ENCODE results near the gene AP3M1.
"Not testable (repeated sequence)": the region's sequence is repeated elsewhere in the genome, so short reads cannot be mapped to it uniquely, and the experiment has no call there.

AP3M1 gene

GRCh38 chr10:74189999-74190421 lies 39.4 kb upstream of the AP3M1 start:
- Histone ChIP-seq H3K4me1 (ENCODE audit: control insufficient read depth, low read depth, low read length) (no peaks in the 10 kb centered on the region), H3K79me2 (ENCODE audit: control insufficient read depth, insufficient read depth, low read length) (peaks cover 23% of the 10 kb centered on the region), H2BK15ac (replicated peaks; ENCODE audit: low read depth) (no peak overlapping the region), H3K27ac (ENCODE audit: low read depth, low read length) (no peak overlapping the region), H3K36me3 (ENCODE audit: control insufficient read depth, insufficient read depth, low read length) (no peaks in the 10 kb centered on the region), H3K4me2 (ENCODE audit: low read length) (no peak overlapping the region), H3K4me3 (ENCODE audit: low read length) (no peak overlapping the region), H3K18ac (ENCODE audit: low read length) (no peak overlapping the region), H2BK120ac (ENCODE audit: low read depth, low read length) (no peak overlapping the region), H3K27me3 (ENCODE audit: insufficient read depth, low read length, poor library complexity) (no peaks in the 10 kb centered on the region), H4K5ac (ENCODE audit: low read length) (no peak overlapping the region), H2AK5ac (ENCODE audit: low read length) (no peak overlapping the region), H4K8ac (ENCODE audit: low read depth, low read length) (no peak overlapping the region), H3K56ac (ENCODE audit: low read length) (no peak overlapping the region), H2BK5ac (ENCODE audit: low read length) (no peak overlapping the region), H3K4ac (ENCODE audit: low read depth, low read length) (no peak overlapping the region), H3K9ac (ENCODE audit: low read length) (no peak overlapping the region), H3K79me1 (ENCODE audit: low read length) (peaks cover 5% of the 10 kb centered on the region), H3K23ac (ENCODE audit: low read length) (no peak overlapping the region)
- no CpG with 5 or more reads among the region's 3 CpGs for WGBS (ENCODE audit: extremely low coverage, insufficient coverage, low lambda C conversion rate)
- peak; percentile 65 for DNase-seq

- not testable (repeated sequence) for H3K36me3 ChIP-seq (ENCODE audit: control insufficient read depth, insufficient read depth, low read length); DNase-seq; H3K9ac ChIP-seq (ENCODE audit: low read length); H3K4me2 ChIP-seq (ENCODE audit: low read length); H3K18ac ChIP-seq (ENCODE audit: low read length); H3K4ac ChIP-seq (ENCODE audit: low read depth, low read length); H3K23ac ChIP-seq (ENCODE audit: low read length); H4K5ac ChIP-seq (ENCODE audit: low read length); H3K4me3 ChIP-seq (ENCODE audit: low read length); H3K56ac ChIP-seq (ENCODE audit: low read length); H2BK5ac ChIP-seq (ENCODE audit: low read length); H3K79me1 ChIP-seq (ENCODE audit: low read length); H3K27me3 ChIP-seq (ENCODE audit: insufficient read depth, low read length, poor library complexity); H2AK5ac ChIP-seq (ENCODE audit: low read length); H4K8ac ChIP-seq (ENCODE audit: low read depth, low read length); H3K27ac ChIP-seq (ENCODE audit: low read depth, low read length); H2BK15ac ChIP-seq (replicated peaks; ENCODE audit: low read depth); H3K4me1 ChIP-seq (ENCODE audit: control insufficient read depth, low read depth, low read length); H2BK120ac ChIP-seq (ENCODE audit: low read depth, low read length)
- peaks cover 21% of the 10 kb centered on the region for H3K79me2 ChIP-seq (ENCODE audit: control insufficient read depth, insufficient read depth, low read length)
- WGBS (ENCODE audit: extremely low coverage, insufficient coverage, low lambda C conversion rate): no CpG with 5 or more reads among the region's 13 CpGs
Measured at GRCh38 chr10:74188617-74189016, 38.0 kb upstream of the AP3M1 start.

- peaks cover 1% of the 10 kb centered on the region for H3K79me1 ChIP-seq (ENCODE audit: low read length)
- H2BK5ac ChIP-seq (ENCODE audit: low read length): no peak overlapping the region
- H3K27ac ChIP-seq (ENCODE audit: low read depth, low read length): no peak overlapping the region
- no peak overlapping the region for H3K56ac ChIP-seq (ENCODE audit: low read length)
- no CpG with 5 or more reads among the region's 1 CpG for WGBS (ENCODE audit: extremely low coverage, insufficient coverage, low lambda C conversion rate)
- no peak overlapping the region for H2BK120ac ChIP-seq (ENCODE audit: low read depth, low read length)
- H3K4ac ChIP-seq (ENCODE audit: low read depth, low read length): no peak overlapping the region
- H3K18ac ChIP-seq (ENCODE audit: low read length): no peak overlapping the region
- DNase-seq: no peak
- H3K23ac ChIP-seq (ENCODE audit: low read length): no peak overlapping the region
- H3K4me1 ChIP-seq (ENCODE audit: control insufficient read depth, low read depth, low read length): no peaks in the 10 kb centered on the region
- H3K27me3 ChIP-seq (ENCODE audit: insufficient read depth, low read length, poor library complexity): no peaks in the 10 kb centered on the region
- no peak overlapping the region for H2AK5ac ChIP-seq (ENCODE audit: low read length)
- H3K4me2 ChIP-seq (ENCODE audit: low read length): no peak overlapping the region
- no peak overlapping the region for H2BK15ac ChIP-seq (replicated peaks; ENCODE audit: low read depth)
- H3K4me3 ChIP-seq (ENCODE audit: low read length): no peak overlapping the region
- H3K9ac ChIP-seq (ENCODE audit: low read length): no peak overlapping the region
- H4K8ac ChIP-seq (ENCODE audit: low read depth, low read length): no peak overlapping the region
- no peaks in the 10 kb centered on the region for H3K36me3 ChIP-seq (ENCODE audit: control insufficient read depth, insufficient read depth, low read length)
- peaks cover 25% of the 10 kb centered on the region for H3K79me2 ChIP-seq (ENCODE audit: control insufficient read depth, insufficient read depth, low read length)
- no peak overlapping the region for H4K5ac ChIP-seq (ENCODE audit: low read length)
Measured at GRCh38 chr10:74187237-74187636, 36.6 kb upstream of the AP3M1 start.

- Histone ChIP-seq H4K5ac (ENCODE audit: low read length) (no peak overlapping the region), H3K9ac (ENCODE audit: low read length) (no peak overlapping the region), H3K18ac (ENCODE audit: low read length) (no peak overlapping the region), H3K4me2 (ENCODE audit: low read length) (no peak overlapping the region), H3K4me3 (ENCODE audit: low read length) (no peak overlapping the region), H3K36me3 (ENCODE audit: control insufficient read depth, insufficient read depth, low read length) (no peaks in the 10 kb centered on the region), H3K23ac (ENCODE audit: low read length) (no peak overlapping the region), H3K4me1 (ENCODE audit: control insufficient read depth, low read depth, low read length) (no peaks in the 10 kb centered on the region), H3K79me1 (ENCODE audit: low read length) (peaks cover 1% of the 10 kb centered on the region), H3K56ac (ENCODE audit: low read length) (no peak overlapping the region), H2AK5ac (ENCODE audit: low read length) (no peak overlapping the region), H3K27ac (ENCODE audit: low read depth, low read length) (no peak overlapping the region), H3K79me2 (ENCODE audit: control insufficient read depth, insufficient read depth, low read length) (peaks cover 28% of the 10 kb centered on the region), H2BK5ac (ENCODE audit: low read length) (no peak overlapping the region), H2BK15ac (replicated peaks; ENCODE audit: low read depth) (no peak overlapping the region), H2BK120ac (ENCODE audit: low read depth, low read length) (no peak overlapping the region), H3K4ac (ENCODE audit: low read depth, low read length) (no peak overlapping the region), H4K8ac (ENCODE audit: low read depth, low read length) (no peak overlapping the region), H3K27me3 (ENCODE audit: insufficient read depth, low read length, poor library complexity) (no peaks in the 10 kb centered on the region)
- DNase-seq: no peak
Measured at GRCh38 chr10:74186678-74187077, 36.0 kb upstream of the AP3M1 start.

GRCh38 chr10:74179111-74179710 lies 28.6 kb upstream of the AP3M1 start:
- Histone ChIP-seq H3K27ac (ENCODE audit: low read depth, low read length) (peak overlapping the region; percentile 17), H3K4me2 (ENCODE audit: low read length) (no peak overlapping the region), H3K18ac (ENCODE audit: low read length) (no peak overlapping the region), H3K4me1 (ENCODE audit: control insufficient read depth, low read depth, low read length) (peaks cover 2% of the 10 kb centered on the region), H3K4ac (ENCODE audit: low read depth, low read length) (no peak overlapping the region), H3K23ac (ENCODE audit: low read length) (no peak overlapping the region), H4K8ac (ENCODE audit: low read depth, low read length) (no peak overlapping the region), H3K9ac (ENCODE audit: low read length) (no peak overlapping the region), H2AK5ac (ENCODE audit: low read length) (no peak overlapping the region), H3K79me2 (ENCODE audit: control insufficient read depth, insufficient read depth, low read length) (peaks cover 22% of the 10 kb centered on the region), H3K4me3 (ENCODE audit: low read length) (no peak overlapping the region), H4K5ac (ENCODE audit: low read length) (no peak overlapping the region), H2BK15ac (replicated peaks; ENCODE audit: low read depth) (no peak overlapping the region), H3K56ac (ENCODE audit: low read length) (no peak overlapping the region), H2BK120ac (ENCODE audit: low read depth, low read length) (peak overlapping the region; percentile 12), H3K27me3 (ENCODE audit: insufficient read depth, low read length, poor library complexity) (no peaks in the 10 kb centered on the region), H2BK5ac (ENCODE audit: low read length) (peak overlapping the region; percentile 22), H3K36me3 (ENCODE audit: control insufficient read depth, insufficient read depth, low read length) (no peaks in the 10 kb centered on the region), H3K79me1 (ENCODE audit: low read length) (no peaks in the 10 kb centered on the region)
- DNase-seq: peak; percentile 90
- WGBS (ENCODE audit: extremely low coverage, insufficient coverage, low lambda C conversion rate): no CpG with 5 or more reads among the region's 2 CpGs
